Central memory CD8-positive, alpha-beta T cell (primary cell): Measurements from ENCODE around the gene KDM6A.

ENCODE experiments used
- ATAC-seq: fragments of 150-1000 bp; cut with Tn5 transposase; replicated peaks from 2 replicates; pipeline ENCODE4 v1.10.0; 2022; ENCODE audit warnings: mild to moderate bottlenecking, moderate FRiP score, moderate number of reproducible peaks; ENCODE audit not compliant: poor library complexity, severe bottlenecking; ENCODE audit errors: extremely low read depth
- DNase-seq, 2 donors: peaks; one replicate each; pipeline ENCODE4 v3.0.0; 2021; ENCODE audit warnings: low spot score in 2 of 2
- H3K27ac Mint-ChIP-seq: one replicate; pipeline ENCODE4 v1.8.0; 2022; ENCODE audit warnings: low read depth, mild to moderate bottlenecking, moderate library complexity, mixed read lengths
- H3K27me3 Mint-ChIP-seq: one replicate; pipeline ENCODE4 v1.8.0; 2022; ENCODE audit warnings: mixed read lengths
- H3K36me3 Mint-ChIP-seq: one replicate; pipeline ENCODE4 v1.8.0; 2022; ENCODE audit warnings: mild to moderate bottlenecking, moderate library complexity, mixed read lengths; ENCODE audit not compliant: insufficient read depth
- H3K4me1 Mint-ChIP-seq: one replicate; pipeline ENCODE4 v1.8.0; 2022; ENCODE audit warnings: mixed read lengths
- H3K4me3 Mint-ChIP-seq: one replicate; pipeline ENCODE4 v1.8.0; 2022; ENCODE audit warnings: mild to moderate bottlenecking, moderate library complexity, mixed read lengths
- H3K9me3 Mint-ChIP-seq: one replicate; pipeline ENCODE4 v1.8.0; 2022; ENCODE audit warnings: mixed read lengths

The KDM6A gene

GRCh38 chrX:44954562-44954961, 81.6 kb downstream of the KDM6A start:
- H3K27ac Mint-ChIP-seq, result peak overlapping the region; percentile 86
- no peak for ATAC-seq
- peaks cover 41% of the 10 kb centered on the region for H3K4me1 Mint-ChIP-seq
- no peak for DNase-seq
- no peaks in the 10 kb centered on the region for H3K9me3 Mint-ChIP-seq
- H3K27me3 Mint-ChIP-seq, result no peaks in the 10 kb centered on the region
- no peak overlapping the region for H3K4me3 Mint-ChIP-seq
- H3K36me3 Mint-ChIP-seq, result peaks cover 1% of the 10 kb centered on the region

- H3K27ac Mint-ChIP-seq, result no peak overlapping the region
- DNase-seq (no peak), ATAC-seq (no peak)
- H3K36me3 Mint-ChIP-seq, result no peaks in the 10 kb centered on the region
- no peaks in the 10 kb centered on the region for H3K9me3 Mint-ChIP-seq
- H3K4me3 Mint-ChIP-seq, result no peak overlapping the region
- no peaks in the 10 kb centered on the region for H3K27me3 Mint-ChIP-seq
- peaks cover 40% of the 10 kb centered on the region for H3K4me1 Mint-ChIP-seq
These were observed 84.9 kb downstream of the KDM6A start for GRCh38 chrX:44957848-44958247.

- Mint-ChIP-seq H3K27ac (no peak overlapping the region), H3K4me1 (peaks cover 45% of the 10 kb centered on the region), H3K36me3 (peaks cover 5% of the 10 kb centered on the region), H3K27me3 (no peaks in the 10 kb centered on the region), H3K4me3 (no peak overlapping the region), H3K9me3 (no peaks in the 10 kb centered on the region)
- DNase-seq (no peak), ATAC-seq (no peak)
These were observed 85.5 kb downstream of the KDM6A start for GRCh38 chrX:44958480-44958879.

GRCh38 chrX:44961817-44962607, 89.0 kb downstream of the KDM6A start:
- ATAC-seq, result no peak
- DNase-seq, result no peak
- Mint-ChIP-seq H3K4me3 (no peak overlapping the region), H3K36me3 (peaks cover 10% of the 10 kb centered on the region), H3K9me3 (no peaks in the 10 kb centered on the region), H3K27me3 (no peaks in the 10 kb centered on the region), H3K27ac (peak overlapping the region; percentile 59), H3K4me1 (peaks cover 46% of the 10 kb centered on the region)

GRCh38 chrX:44962944-44963343, 90.0 kb downstream of the KDM6A start:
- H3K9me3 Mint-ChIP-seq, result no peaks in the 10 kb centered on the region
- ATAC-seq, result no peak
- H3K36me3 Mint-ChIP-seq, result peaks cover 10% of the 10 kb centered on the region
- no peak overlapping the region for H3K4me3 Mint-ChIP-seq
- peaks cover 56% of the 10 kb centered on the region for H3K4me1 Mint-ChIP-seq
- H3K27ac Mint-ChIP-seq, result no peak overlapping the region
- DNase-seq, result no peak
- no peaks in the 10 kb centered on the region for H3K27me3 Mint-ChIP-seq

GRCh38 chrX:44967221-44967620, 94.2 kb downstream of the KDM6A start:
- Mint-ChIP-seq H3K36me3 (peaks cover 12% of the 10 kb centered on the region), H3K4me1 (peaks cover 48% of the 10 kb centered on the region), H3K27ac (peak overlapping the region; percentile 54), H3K9me3 (no peaks in the 10 kb centered on the region), H3K4me3 (peak overlapping the region; percentile 37), H3K27me3 (no peaks in the 10 kb centered on the region)
- no peak for DNase-seq
- ATAC-seq, result no peak

- Mint-ChIP-seq H3K36me3 (peaks cover 14% of the 10 kb centered on the region), H3K27ac (no peak overlapping the region), H3K27me3 (no peaks in the 10 kb centered on the region), H3K4me1 (peaks cover 54% of the 10 kb centered on the region), H3K9me3 (no peaks in the 10 kb centered on the region), H3K4me3 (no peak overlapping the region)
- no peak for DNase-seq
- ATAC-seq, result no peak
These were observed 97.7 kb downstream of the KDM6A start for GRCh38 chrX:44970709-44971108.

- Mint-ChIP-seq H3K4me1 (peaks cover 47% of the 10 kb centered on the region), H3K9me3 (no peaks in the 10 kb centered on the region), H3K4me3 (no peak overlapping the region), H3K36me3 (peaks cover 14% of the 10 kb centered on the region), H3K27me3 (no peaks in the 10 kb centered on the region), H3K27ac (peak overlapping the region; percentile 25)
- no peak for DNase-seq
- no peak for ATAC-seq
These were observed 98.7 kb downstream of the KDM6A start for GRCh38 chrX:44971674-44972073.

- H3K27me3 Mint-ChIP-seq, result no peaks in the 10 kb centered on the region
- no peak for ATAC-seq
- H3K4me3 Mint-ChIP-seq, result no peak overlapping the region
- H3K36me3 Mint-ChIP-seq, result peaks cover 14% of the 10 kb centered on the region
- DNase-seq, result no peak
- H3K9me3 Mint-ChIP-seq, result no peaks in the 10 kb centered on the region
- H3K27ac Mint-ChIP-seq, result peak overlapping the region; percentile 25
- peaks cover 43% of the 10 kb centered on the region for H3K4me1 Mint-ChIP-seq
These were observed 99.1 kb downstream of the KDM6A start for GRCh38 chrX:44972132-44972531.

GRCh38 chrX:44973420-44973932, 100.5 kb downstream of the KDM6A start:
- Mint-ChIP-seq H3K9me3 (no peaks in the 10 kb centered on the region), H3K27me3 (no peaks in the 10 kb centered on the region), H3K36me3 (peaks cover 16% of the 10 kb centered on the region), H3K27ac (peak overlapping the region; percentile 46), H3K4me1 (peaks cover 31% of the 10 kb centered on the region), H3K4me3 (no peak overlapping the region)
- ATAC-seq (no peak), DNase-seq (no peak)

- no peak for DNase-seq
- ATAC-seq, result no peak
- Mint-ChIP-seq H3K9me3 (no peaks in the 10 kb centered on the region), H3K27me3 (no peaks in the 10 kb centered on the region), H3K4me1 (peaks cover 40% of the 10 kb centered on the region), H3K27ac (peak overlapping the region; percentile 46), H3K36me3 (peaks cover 19% of the 10 kb centered on the region), H3K4me3 (no peak overlapping the region)
These were observed 101.5 kb downstream of the KDM6A start for GRCh38 chrX:44974451-44974850.

GRCh38 chrX:44975666-44976263, 102.8 kb downstream of the KDM6A start:
- Mint-ChIP-seq H3K9me3 (no peaks in the 10 kb centered on the region), H3K27me3 (no peaks in the 10 kb centered on the region), H3K4me1 (peaks cover 41% of the 10 kb centered on the region), H3K4me3 (no peak overlapping the region), H3K36me3 (peaks cover 18% of the 10 kb centered on the region), H3K27ac (no peak overlapping the region)
- DNase-seq, result no peak
- no peak for ATAC-seq

- ATAC-seq (no peak), DNase-seq (no peak)
- H3K36me3 Mint-ChIP-seq, result peaks cover 9% of the 10 kb centered on the region
- peaks cover 23% of the 10 kb centered on the region for H3K4me1 Mint-ChIP-seq
- H3K9me3 Mint-ChIP-seq, result no peaks in the 10 kb centered on the region
- no peak overlapping the region for H3K4me3 Mint-ChIP-seq
- H3K27ac Mint-ChIP-seq, result peak overlapping the region; percentile 29
- H3K27me3 Mint-ChIP-seq, result no peaks in the 10 kb centered on the region
These were observed 106.0 kb downstream of the KDM6A start for GRCh38 chrX:44978976-44979375.
